Body of pancreas (tissue), 4 donors: ENCODE data around the gene TEX29. TPM values are rescaled to one million over a fixed set of nuclear protein-coding genes. Genes with fewer than 3 reads are reported as not detected.

Experiments
- ATAC-seq: fragments of 150-250 bp; one replicate; pipeline ENCODE4 v1.9.1; 2016
- DNase-seq, 4 donors: peaks; one replicate each; pipeline ENCODE4 v3.0.0-alpha.2; 2019
- H3K27ac ChIP-seq, 4 donors: fragments of 200-600 bp; sonication (generic); 1 replicate in 3 of 4; 2 replicates in 1 of 4; pipeline versions ENCODE4 v1.5.1 to v1.6.1; 2016 to 2019; ENCODE audit warnings: mild to moderate bottlenecking in 1 of 4, mixed read lengths in 1 of 4, moderate library complexity in 1 of 4
- H3K27me3 ChIP-seq, 2 donors: fragments of 200-600 bp; sonication (generic); one replicate each; pipeline ENCODE4 v1.6.0; 2016; ENCODE audit warnings: mild to moderate bottlenecking in 1 of 2
- H3K36me3 ChIP-seq, 2 donors: fragments of 200-600 bp; sonication (generic); replicated peaks in 1 of 2; 2 replicates each; pipeline ENCODE4 v1.5.1; 2016; ENCODE audit warnings: low read depth in 2 of 2; ENCODE audit not compliant: insufficient read depth in 1 of 2
- H3K4me1 ChIP-seq: fragments of 200-600 bp; sonication (generic); one replicate; pipeline ENCODE4 v1.6.0; 2016
- H3K4me3 ChIP-seq, 2 donors: fragments of 200-600 bp; sonication (generic); 1 replicate in 1 of 2; 2 replicates in 1 of 2; pipeline ENCODE4 v1.5.1; 2016 to 2019
- H3K9me3 ChIP-seq, 3 donors: fragments of 200-600 bp; sonication (generic); 1 replicate in 2 of 3; 2 replicates in 1 of 3; pipeline ENCODE4 v1.5.1; 2016
- POLR2A ChIP-seq, 3 donors: fragments of 450-650 bp; IDR thresholded peaks; one replicate each; pipeline ENCODE4 v1.6.1; 2016; ENCODE audit warnings: antibody characterized with exemption in 3 of 3, mild to moderate bottlenecking in 2 of 3
- WGBS, 2 donors: methylation state at CpG; one replicate each; pipeline ENCODE4 v1.1.5; 2017; 5-methylcytosine and 5-hydroxymethylcytosine counted together
- intact Hi-C: fragments of 100-400 bp; cut with DNase I; formaldehyde crosslinking; loops from one replicate; pipeline ENCODE4 v1.15.1; 2023
- total RNA-seq, 2 donors: library from RNA; depleted of rRNA; stranded (reverse); fragments of >200 nt; gene quantifications; one replicate each; pipeline ENCODE4 v1.1.0, GENCODE V29; 2016
- TF ChIP-seq, protein P1 (sequence below), 7 experiments: fragments of 450-650 bp in 4 of 7; fragments of 200-600 bp in 3 of 7; sonication (generic) in 3 of 7; IDR thresholded peaks; one replicate each; pipeline ENCODE4 v1.5.1; 2016 to 2019; ENCODE audit warnings: antibody characterized with exemption in 7 of 7

TEX29 gene
- total RNA-seq, 2 donors from 2014 or later = not detected

DNA sequence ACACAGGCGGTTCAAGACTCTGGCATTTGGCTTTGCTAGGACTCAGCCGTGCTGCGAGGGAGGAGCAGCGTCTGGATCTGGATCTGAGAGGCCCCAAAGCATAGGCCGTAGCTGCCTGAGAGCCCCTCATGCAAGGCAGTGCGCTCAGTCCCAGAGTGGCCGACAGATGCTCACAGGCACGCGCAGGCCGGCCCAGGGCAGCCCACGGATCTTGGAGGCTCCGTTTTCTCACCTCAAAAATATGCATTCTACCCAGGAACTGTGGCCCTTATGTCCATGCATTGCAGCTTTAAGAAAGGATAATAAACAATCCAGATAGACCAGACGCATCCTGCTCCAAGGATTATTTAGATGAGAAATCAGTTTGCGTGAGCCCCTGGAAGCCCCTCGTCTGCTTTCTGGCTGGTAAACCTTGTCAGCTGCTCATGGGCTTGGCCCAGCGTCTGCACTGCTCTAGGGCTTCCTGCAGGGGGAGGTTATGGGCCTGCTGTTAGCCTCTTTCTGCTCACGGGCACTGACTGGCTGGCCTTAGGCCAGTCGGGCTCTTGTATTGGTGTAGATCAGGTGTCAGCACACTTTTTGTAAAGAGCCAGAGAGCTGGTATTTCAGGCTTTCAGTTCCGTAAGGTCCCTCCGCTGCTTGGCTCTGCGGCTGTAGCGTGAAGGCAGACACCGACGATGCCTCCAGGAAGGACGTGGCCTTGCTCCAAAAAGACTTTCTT, 24.2 kb downstream of the TEX29 start:
- no peak for ATAC-seq
- Histone ChIP-seq H3K9me3 (no peaks in the 10 kb centered on the region), H3K36me3 (no peaks in the 10 kb centered on the region), H3K27ac (no peak overlapping the region), H3K4me3 (no peak overlapping the region), H3K4me1 (no peaks in the 10 kb centered on the region), H3K27me3 (no peaks in the 10 kb centered on the region)
- TF ChIP-seq, protein P1, sequence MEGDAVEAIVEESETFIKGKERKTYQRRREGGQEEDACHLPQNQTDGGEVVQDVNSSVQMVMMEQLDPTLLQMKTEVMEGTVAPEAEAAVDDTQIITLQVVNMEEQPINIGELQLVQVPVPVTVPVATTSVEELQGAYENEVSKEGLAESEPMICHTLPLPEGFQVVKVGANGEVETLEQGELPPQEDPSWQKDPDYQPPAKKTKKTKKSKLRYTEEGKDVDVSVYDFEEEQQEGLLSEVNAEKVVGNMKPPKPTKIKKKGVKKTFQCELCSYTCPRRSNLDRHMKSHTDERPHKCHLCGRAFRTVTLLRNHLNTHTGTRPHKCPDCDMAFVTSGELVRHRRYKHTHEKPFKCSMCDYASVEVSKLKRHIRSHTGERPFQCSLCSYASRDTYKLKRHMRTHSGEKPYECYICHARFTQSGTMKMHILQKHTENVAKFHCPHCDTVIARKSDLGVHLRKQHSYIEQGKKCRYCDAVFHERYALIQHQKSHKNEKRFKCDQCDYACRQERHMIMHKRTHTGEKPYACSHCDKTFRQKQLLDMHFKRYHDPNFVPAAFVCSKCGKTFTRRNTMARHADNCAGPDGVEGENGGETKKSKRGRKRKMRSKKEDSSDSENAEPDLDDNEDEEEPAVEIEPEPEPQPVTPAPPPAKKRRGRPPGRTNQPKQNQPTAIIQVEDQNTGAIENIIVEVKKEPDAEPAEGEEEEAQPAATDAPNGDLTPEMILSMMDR (IDR thresholded peaks at IDR 0.05) = peak in 4 of 7 experiments; percentile 21 to 68 (median 36)
- TF ChIP-seq POLR2A (IDR thresholded peaks at IDR 0.05) = no peak
- peak in 3 of 4 donors; percentile 59 to 91 (median 86) for DNase-seq
- WGBS, 2 donors = 49 to 73% methylated on average over 11 to 24 of the region's 25 CpGs
- intact Hi-C loops = no loop called here

DNA sequence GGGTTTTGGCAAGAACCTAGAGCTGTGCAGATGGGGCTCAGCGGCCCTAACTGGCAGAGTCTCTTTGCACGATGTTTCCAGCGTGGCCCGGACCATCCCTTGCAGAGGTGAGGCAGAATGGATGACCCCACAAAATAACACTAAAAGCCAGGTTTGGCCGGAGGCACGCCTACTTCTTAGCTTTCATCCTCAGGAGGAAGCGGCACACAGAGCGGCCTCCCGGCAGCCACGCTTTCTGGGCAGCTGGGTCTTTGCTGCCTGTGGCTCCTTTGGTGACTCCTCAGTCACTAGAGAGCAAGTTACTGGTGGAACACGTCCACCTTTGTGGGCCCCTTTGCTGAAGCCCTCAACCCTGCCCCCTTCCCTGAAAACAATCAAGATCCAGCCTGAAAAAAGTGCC, 25.2 kb downstream of the TEX29 start:
- intact Hi-C loops = no loop called here
- TF ChIP-seq, protein P1 (IDR thresholded peaks at IDR 0.05) = no peak
- TF ChIP-seq POLR2A (IDR thresholded peaks at IDR 0.05) = no peak
- H3K4me1 ChIP-seq = no peaks in the 10 kb centered on the region
- no peak for DNase-seq
- H3K36me3 ChIP-seq = no peaks in the 10 kb centered on the region
- H3K9me3 ChIP-seq = no peaks in the 10 kb centered on the region
- no peak for ATAC-seq
- no peaks in the 10 kb centered on the region for H3K27me3 ChIP-seq
- H3K27ac ChIP-seq = no peak overlapping the region
- 90 to 93% methylated on average over 7 to 11 of the region's 11 CpGs for WGBS, 2 donors
- H3K4me3 ChIP-seq = no peak overlapping the region

DNA sequence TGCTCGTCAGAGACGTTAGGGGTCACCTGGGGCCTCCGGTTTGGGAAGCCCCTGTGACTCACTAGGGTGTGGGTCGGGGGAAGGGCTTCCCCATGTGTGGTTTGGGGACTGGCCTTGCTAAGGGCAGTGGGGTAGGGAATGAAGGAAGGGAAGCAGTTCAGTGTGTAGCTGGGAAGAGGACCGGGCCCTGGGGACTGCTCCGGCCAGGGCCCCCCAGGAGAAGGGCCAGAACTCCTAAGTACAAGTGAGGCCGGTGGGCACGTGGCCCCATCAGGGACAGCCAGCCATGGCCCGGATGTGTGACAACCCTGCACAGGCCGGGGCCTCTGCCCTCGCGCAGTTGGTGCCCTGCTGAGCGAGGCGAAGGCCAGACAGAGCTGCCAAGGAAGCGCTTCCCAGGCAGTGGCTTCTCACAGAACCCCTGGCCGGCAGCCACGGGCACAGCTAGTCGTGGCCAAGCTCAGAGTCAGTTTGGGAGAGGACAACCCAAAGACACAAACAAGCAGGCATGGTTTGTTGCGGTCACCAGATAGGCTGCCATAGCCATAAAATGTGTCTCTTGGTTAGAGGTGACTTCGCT, 25.7 kb downstream of the TEX29 start:
- no peaks in the 10 kb centered on the region for H3K27me3 ChIP-seq
- no peak overlapping the region for H3K4me3 ChIP-seq
- intact Hi-C loops = no loop called here
- no peaks in the 10 kb centered on the region for H3K36me3 ChIP-seq
- H3K4me1 ChIP-seq = no peaks in the 10 kb centered on the region
- ATAC-seq (no peak), DNase-seq (no peak)
- no peak for TF ChIP-seq POLR2A (IDR thresholded peaks at IDR 0.05)
- TF ChIP-seq, protein P1 (IDR thresholded peaks at IDR 0.05) = no peak
- no peaks in the 10 kb centered on the region for H3K9me3 ChIP-seq
- 90 to 94% methylated on average over 8 to 19 of the region's 20 CpGs for WGBS, 2 donors
- no peak overlapping the region for H3K27ac ChIP-seq

DNA sequence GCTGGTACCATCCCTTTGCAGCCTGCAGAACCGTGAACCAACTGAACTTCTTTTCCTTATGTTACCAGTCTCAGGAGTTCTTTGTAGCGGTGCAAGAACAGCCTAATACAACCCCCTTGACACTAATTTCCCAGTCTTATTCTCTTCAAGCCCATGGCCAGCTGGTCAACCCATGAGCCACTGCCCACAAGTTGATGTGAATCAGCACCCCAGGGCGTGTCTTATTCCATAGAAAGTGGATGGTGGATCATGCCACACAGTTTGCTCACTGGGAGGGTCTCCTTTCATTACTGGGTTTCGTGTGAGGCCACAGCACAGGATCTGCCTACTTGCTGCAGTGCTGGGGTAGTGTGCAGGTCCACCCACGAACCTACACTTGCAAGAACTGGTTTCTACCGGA, 27.0 kb downstream of the TEX29 start:
- TF ChIP-seq, protein P1 (IDR thresholded peaks at IDR 0.05) = no peak
- no peak for TF ChIP-seq POLR2A (IDR thresholded peaks at IDR 0.05)
- Histone ChIP-seq H3K4me1 (no peaks in the 10 kb centered on the region), H3K27ac (no peak overlapping the region), H3K4me3 (no peak overlapping the region), H3K27me3 (no peaks in the 10 kb centered on the region), H3K9me3 (no peaks in the 10 kb centered on the region), H3K36me3 (no peaks in the 10 kb centered on the region)
- 86 to 92% methylated on average over 5 to 6 of the region's 6 CpGs for WGBS, 2 donors
- ATAC-seq (no peak), DNase-seq (no peak)
- intact Hi-C loops = no loop called here

DNA sequence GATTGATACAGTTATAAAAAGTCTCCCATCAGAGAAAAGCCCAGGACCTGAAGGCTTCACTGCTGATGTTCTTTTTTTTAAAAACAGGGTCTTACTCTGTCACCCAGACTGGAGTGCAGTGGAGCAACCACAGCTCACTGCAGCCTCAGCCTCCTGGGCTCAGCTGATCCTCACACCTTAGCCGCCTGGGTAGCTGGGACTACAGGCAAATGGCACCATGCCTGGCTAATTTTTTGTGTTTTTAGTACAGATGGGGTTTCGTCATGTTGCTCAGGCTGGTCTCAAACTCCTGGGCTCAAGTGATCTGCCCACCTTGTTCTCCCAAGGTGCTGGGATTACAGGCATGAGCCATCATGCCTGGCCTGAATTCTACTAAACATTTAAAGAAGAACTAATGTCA, 33.1 kb downstream of the TEX29 start:
- WGBS, 2 donors = 92 to 95% methylated on average over 2 of the region's 2 CpGs

More for the DNA sequence above, 33.1 kb downstream of the TEX29 start:
- ATAC-seq = no peak
- intact Hi-C loops = no loop called here
- DNase-seq = no peak
- no peaks in the 10 kb centered on the region for H3K36me3 ChIP-seq
- no peaks in the 10 kb centered on the region for H3K9me3 ChIP-seq
- TF ChIP-seq, protein P1 (IDR thresholded peaks at IDR 0.05) = no peak
- no peak for TF ChIP-seq POLR2A (IDR thresholded peaks at IDR 0.05)
- no peaks in the 10 kb centered on the region for H3K27me3 ChIP-seq
- H3K4me1 ChIP-seq = no peaks in the 10 kb centered on the region
- no peak overlapping the region for H3K4me3 ChIP-seq
- H3K27ac ChIP-seq = no peak overlapping the region
